ENCODE data around the gene PAX8.

DNA sequence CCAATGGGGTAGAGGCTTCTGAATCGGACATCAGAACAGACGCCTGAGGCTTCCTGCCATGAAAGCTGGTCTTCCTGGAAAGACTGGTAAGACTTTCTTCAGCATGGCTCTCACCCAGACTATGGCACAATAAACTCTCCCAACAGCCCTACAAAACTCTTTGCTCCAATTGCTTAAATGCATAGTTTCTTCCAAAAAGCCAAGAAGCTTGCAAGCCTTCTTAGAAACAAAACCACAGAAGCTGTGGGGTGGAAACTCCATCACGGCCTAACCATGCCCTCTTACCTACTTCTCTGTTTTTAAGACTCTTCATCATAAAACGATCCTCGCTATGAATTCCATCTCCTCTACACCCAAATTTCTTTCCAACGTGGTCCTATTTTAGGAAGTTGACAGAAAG is 48.2 kb downstream of the PAX8 start:
- TF ChIP-seq, protein P1, sequence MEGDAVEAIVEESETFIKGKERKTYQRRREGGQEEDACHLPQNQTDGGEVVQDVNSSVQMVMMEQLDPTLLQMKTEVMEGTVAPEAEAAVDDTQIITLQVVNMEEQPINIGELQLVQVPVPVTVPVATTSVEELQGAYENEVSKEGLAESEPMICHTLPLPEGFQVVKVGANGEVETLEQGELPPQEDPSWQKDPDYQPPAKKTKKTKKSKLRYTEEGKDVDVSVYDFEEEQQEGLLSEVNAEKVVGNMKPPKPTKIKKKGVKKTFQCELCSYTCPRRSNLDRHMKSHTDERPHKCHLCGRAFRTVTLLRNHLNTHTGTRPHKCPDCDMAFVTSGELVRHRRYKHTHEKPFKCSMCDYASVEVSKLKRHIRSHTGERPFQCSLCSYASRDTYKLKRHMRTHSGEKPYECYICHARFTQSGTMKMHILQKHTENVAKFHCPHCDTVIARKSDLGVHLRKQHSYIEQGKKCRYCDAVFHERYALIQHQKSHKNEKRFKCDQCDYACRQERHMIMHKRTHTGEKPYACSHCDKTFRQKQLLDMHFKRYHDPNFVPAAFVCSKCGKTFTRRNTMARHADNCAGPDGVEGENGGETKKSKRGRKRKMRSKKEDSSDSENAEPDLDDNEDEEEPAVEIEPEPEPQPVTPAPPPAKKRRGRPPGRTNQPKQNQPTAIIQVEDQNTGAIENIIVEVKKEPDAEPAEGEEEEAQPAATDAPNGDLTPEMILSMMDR (conservative IDR thresholded peaks at IDR 0.05; ENCODE audit: low read length), result no peak
- no peak for TF ChIP-seq EZH2phosphoT487 (IDR thresholded peaks at IDR 0.05; ENCODE audit: borderline replicate concordance, low read depth, low read length)
